ENCODE data around the gene OR4X2. TPM values are rescaled to one million over a fixed set of nuclear protein-coding genes. Genes with fewer than 3 reads are reported as not detected.

OR4X2 gene
- total RNA-seq, 1 donor, result not detected

- Histone ChIP-seq H3K4me3 (ENCODE audit: insufficient read depth, low read length) (no peak overlapping the region), H3K4me1 (ENCODE audit: insufficient read depth, low read length) (no peaks in the 10 kb centered on the region), H3K27me3 (ENCODE audit: insufficient read depth, low read length) (no peaks in the 10 kb centered on the region), H2AFZ (ENCODE audit: low read length) (no peak overlapping the region), H3K4me2 (ENCODE audit: insufficient read depth, low read length) (no peak overlapping the region), H3K27ac (ENCODE audit: low read depth, low read length) (no peak overlapping the region), H3K36me3 (ENCODE audit: insufficient read depth, low read length) (no peaks in the 10 kb centered on the region), H3K79me2 (ENCODE audit: insufficient read depth, low read length) (no peaks in the 10 kb centered on the region), H3K9me3 (ENCODE audit: low read depth, low read length) (no peaks in the 10 kb centered on the region), H4K20me1 (ENCODE audit: insufficient read depth, low read length) (no peaks in the 10 kb centered on the region)
- no peak for TF ChIP-seq CTCF (IDR thresholded peaks at IDR 0.05; ENCODE audit: extremely low read depth, low read depth, low read length)
- no peak for DNase-seq (ENCODE audit: insufficient read length, low spot score, missing footprints)
Observed at GRCh38 chr11:48261600-48261999, 16.7 kb downstream of the OR4X2 start.

GRCh38 chr11:48263423-48263911 lies 18.6 kb downstream of the OR4X2 start, which contains the start of gene OR4X1:
OR4X1 (plus strand) TSS chr11:48263861; CDS start chr11:48263861, 0 bp downstream.
- no peak for TF ChIP-seq CTCF (IDR thresholded peaks at IDR 0.05; ENCODE audit: extremely low read depth, low read depth, low read length)
- no peak within 1 kb of the TSS for H2AFZ ChIP-seq (ENCODE audit: low read length)
- H3K79me2 ChIP-seq (ENCODE audit: insufficient read depth, low read length), result no peaks in the 10 kb centered on the region
- no peaks in the 10 kb centered on the region for H3K36me3 ChIP-seq (ENCODE audit: insufficient read depth, low read length)
- H3K4me1 ChIP-seq (ENCODE audit: insufficient read depth, low read length), result no peaks in the 10 kb centered on the region
- H3K9me3 ChIP-seq (ENCODE audit: low read depth, low read length), result no peaks in the 10 kb centered on the region
- no peak within 1 kb of the TSS for H3K27ac ChIP-seq (ENCODE audit: low read depth, low read length)
- no peaks in the 10 kb centered on the region for H3K27me3 ChIP-seq (ENCODE audit: insufficient read depth, low read length)
- no peak for DNase-seq (ENCODE audit: insufficient read length, low spot score, missing footprints)
- H4K20me1 ChIP-seq (ENCODE audit: insufficient read depth, low read length), result no peaks in the 10 kb centered on the region
- no peak within 1 kb of the TSS for H3K4me3 ChIP-seq (ENCODE audit: insufficient read depth, low read length)
- no peak within 1 kb of the TSS for H3K4me2 ChIP-seq (ENCODE audit: insufficient read depth, low read length)

- no peaks in the 10 kb centered on the region for H3K4me1 ChIP-seq (ENCODE audit: insufficient read depth, low read length)
- no peaks in the 10 kb centered on the region for H4K20me1 ChIP-seq (ENCODE audit: insufficient read depth, low read length)
- H3K36me3 ChIP-seq (ENCODE audit: insufficient read depth, low read length), result no peaks in the 10 kb centered on the region
- no peak overlapping the region for H3K4me3 ChIP-seq (ENCODE audit: insufficient read depth, low read length)
- TF ChIP-seq CTCF (IDR thresholded peaks at IDR 0.05; ENCODE audit: extremely low read depth, low read depth, low read length), result no peak
- H2AFZ ChIP-seq (ENCODE audit: low read length), result no peak overlapping the region
- no peaks in the 10 kb centered on the region for H3K27me3 ChIP-seq (ENCODE audit: insufficient read depth, low read length)
- H3K79me2 ChIP-seq (ENCODE audit: insufficient read depth, low read length), result no peaks in the 10 kb centered on the region
- DNase-seq (ENCODE audit: insufficient read length, low spot score, missing footprints), result no peak
- no peaks in the 10 kb centered on the region for H3K9me3 ChIP-seq (ENCODE audit: low read depth, low read length)
- no peak overlapping the region for H3K4me2 ChIP-seq (ENCODE audit: insufficient read depth, low read length)
- no peak overlapping the region for H3K27ac ChIP-seq (ENCODE audit: low read depth, low read length)
Observed at GRCh38 chr11:48270621-48271020, 25.7 kb downstream of the OR4X2 start.

- H3K36me3 ChIP-seq (ENCODE audit: insufficient read depth, low read length), result no peaks in the 10 kb centered on the region
- H3K27ac ChIP-seq (ENCODE audit: low read depth, low read length), result no peak overlapping the region
- no peak for TF ChIP-seq CTCF (IDR thresholded peaks at IDR 0.05; ENCODE audit: extremely low read depth, low read depth, low read length)
- no peaks in the 10 kb centered on the region for H4K20me1 ChIP-seq (ENCODE audit: insufficient read depth, low read length)
- H3K9me3 ChIP-seq (ENCODE audit: low read depth, low read length), result no peaks in the 10 kb centered on the region
- no peak overlapping the region for H3K4me3 ChIP-seq (ENCODE audit: insufficient read depth, low read length)
- DNase-seq (ENCODE audit: insufficient read length, low spot score, missing footprints), result no peak
- no peak overlapping the region for H2AFZ ChIP-seq (ENCODE audit: low read length)
- no peaks in the 10 kb centered on the region for H3K4me1 ChIP-seq (ENCODE audit: insufficient read depth, low read length)
- no peaks in the 10 kb centered on the region for H3K27me3 ChIP-seq (ENCODE audit: insufficient read depth, low read length)
- H3K79me2 ChIP-seq (ENCODE audit: insufficient read depth, low read length), result no peaks in the 10 kb centered on the region
- H3K4me2 ChIP-seq (ENCODE audit: insufficient read depth, low read length), result no peak overlapping the region
Observed at GRCh38 chr11:48272606-48273005, 27.7 kb downstream of the OR4X2 start.

Other genes with a start within 250 kb of the OR4X2 start
- not detected in 2 replicates for gene OR4B1, start 28.3 kb upstream of the OR4X2 start, total RNA-seq
- not detected in 2 replicates for gene OR4X1, start 18.8 kb downstream of the OR4X2 start, total RNA-seq
- gene OR4S1, start 61.1 kb downstream of the OR4X2 start, total RNA-seq, result not detected in 2 replicates
- not detected in 2 replicates for gene OR4C3, start 79.8 kb downstream of the OR4X2 start, total RNA-seq
- gene OR4C5, start 121.4 kb downstream of the OR4X2 start, total RNA-seq, result not detected in 2 replicates
- gene OR4A47, start 243.7 kb downstream of the OR4X2 start, total RNA-seq, result not detected in 2 replicates

Measured in osteoblast (primary cell).